PC-9 (cell line): ENCODE measurements around the gene MORC2. TPM values are rescaled to one million over a fixed set of nuclear protein-coding genes. Genes with fewer than 3 reads are reported as not detected.

Source experiments
- BruUV-seq: library from RNA; stranded (reverse); fragments of 400-500 nt; replicated peaks from 2 replicates; lab custom pipeline; 2021; lab: Mats Ljungman, UMichigan
- CTCF ChIA-PET: fragments of 300-600 bp; sonication (Branson Sonifier 250); formaldehyde crosslinking; loops from one replicate; lab custom pipeline; 2022; ENCODE audit warnings: antibody characterized with exemption; lab: Charles Lee
- POLR2A ChIA-PET: fragments of 300-600 bp; sonication (Branson Sonifier 250); formaldehyde crosslinking; loops from one replicate; lab custom pipeline; 2022; ENCODE audit warnings: antibody characterized with exemption; ENCODE audit not compliant: unreplicated experiment; lab: Charles Lee
- DNase-seq, 2 experiments: peaks; one replicate each; pipeline versions ENCODE4 v3.0.0 to v3.0.0-alpha.2; 2015 to 2022; ENCODE audit warnings: mixed read lengths in 1 of 2
- H2AFZ ChIP-seq: fragments of 200-600 bp; sonication (generic); 2 replicates; pipeline ENCODE4 v1.8.1; 2017; ENCODE audit warnings: antibody characterized with exemption
- H3F3A ChIP-seq: fragments of 200-600 bp; sonication (generic); 2 replicates; pipeline ENCODE4 v1.8.1; 2017; ENCODE audit warnings: antibody characterized with exemption, mild to moderate bottlenecking, low read depth; ENCODE audit not compliant: insufficient read depth
- H3K27ac ChIP-seq: fragments of 200-600 bp; sonication (generic); 2 replicates; pipeline ENCODE4 v1.6.1; 2016; ENCODE audit warnings: mixed run types
- H3K27me3 ChIP-seq: fragments of 200-600 bp; sonication (generic); 2 replicates; pipeline ENCODE4 v1.6.1; 2016; ENCODE audit warnings: low read depth, mixed run types; ENCODE audit not compliant: insufficient read depth
- H3K36me3 ChIP-seq: fragments of 200-600 bp; sonication (generic); 2 replicates; pipeline ENCODE4 v1.6.1; 2016; ENCODE audit warnings: low read depth, mixed run types
- H3K4me1 ChIP-seq: fragments of 200-600 bp; sonication (generic); replicated peaks from 2 replicates; pipeline ENCODE4 v1.6.1; 2016; ENCODE audit warnings: mixed run types; ENCODE audit not compliant: insufficient read depth
- H3K4me2 ChIP-seq: fragments of 200-600 bp; sonication (generic); 2 replicates; pipeline ENCODE4 v1.6.1; 2017; ENCODE audit warnings: mixed run types
- H3K4me3 ChIP-seq: fragments of 200-600 bp; sonication (generic); 2 replicates; pipeline ENCODE4 v1.6.1; 2016; ENCODE audit warnings: mixed run types
- H3K79me2 ChIP-seq: fragments of 200-600 bp; sonication (generic); 2 replicates; pipeline ENCODE4 v1.6.1; 2017; ENCODE audit warnings: low read depth, mixed run types
- H3K9me2 ChIP-seq: fragments of 200-600 bp; sonication (generic); 2 replicates; pipeline ENCODE4 v1.8.1; 2017; ENCODE audit warnings: mild to moderate bottlenecking; ENCODE audit not compliant: insufficient read depth
- H3K9me3 ChIP-seq: fragments of 200-600 bp; sonication (generic); 2 replicates; pipeline ENCODE4 v1.8.1; 2016; ENCODE audit warnings: low read depth; ENCODE audit not compliant: insufficient read depth
- H4K20me1 ChIP-seq: fragments of 200-600 bp; sonication (generic); 2 replicates; pipeline ENCODE4 v1.8.1; 2017; ENCODE audit not compliant: insufficient read depth
- EZH2 ChIP-seq: fragments of 200-600 bp; sonication (generic); IDR thresholded peaks from 2 replicates; pipeline ENCODE4 v1.8.0; 2017; ENCODE audit warnings: antibody characterized with exemption, low read depth
- intact Hi-C: fragments of 100-400 bp; cut with micrococcal nuclease; formaldehyde crosslinking; loops from one replicate; pipeline ENCODE4 v1.10.0; 2022; ENCODE audit not compliant: unreplicated experiment
- total RNA-seq: library from RNA; stranded (reverse); gene quantifications from 2 replicates; pipeline ENCODE4 v1.2.3, GENCODE V29; 2021
- TF ChIP-seq, protein P1 (sequence below): fragments of 200-600 bp; sonication (generic); conservative IDR thresholded peaks from 2 replicates; pipeline ENCODE4 v1.6.1; 2017; ENCODE audit warnings: mixed run types, antibody characterized with exemption, mild to moderate bottlenecking, moderate library complexity

MORC2 gene
- total RNA-seq, 1 experiment from 2014 or later = 39.8 TPM

DNA sequence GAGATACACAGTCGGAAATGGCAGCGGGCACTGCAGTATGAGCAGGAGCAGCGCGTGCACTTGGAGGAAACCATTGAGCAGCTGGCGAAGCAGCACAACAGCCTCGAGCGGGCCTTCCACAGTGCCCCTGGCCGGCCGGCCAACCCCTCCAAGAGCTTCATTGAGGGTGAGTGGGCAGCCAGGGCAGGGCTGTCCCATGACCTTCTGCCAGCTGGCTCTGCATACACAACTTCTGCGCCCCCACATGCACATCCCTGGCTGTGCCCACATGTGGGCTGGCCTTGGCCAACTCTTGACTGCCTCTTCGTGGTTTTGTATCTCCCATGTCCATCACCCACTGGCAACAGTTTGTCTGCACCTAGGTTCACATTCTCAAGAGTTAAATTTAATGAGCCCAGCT lies 81.1 kb downstream of the MORC2 start:
- H3K4me2 ChIP-seq = no peak overlapping the region
- H3F3A ChIP-seq = peaks cover 5% of the 10 kb centered on the region
- H3K9me2 ChIP-seq = no peaks in the 10 kb centered on the region
- H3K9me3 ChIP-seq = no peaks in the 10 kb centered on the region
- ChIA-PET CTCF (interaction anchor here (0.7 kb wide), 1 partner anchor 261 kb away, joined by 3 read pairs; no protein-coding TSS in a partner anchor), POLR2A (interaction anchor here (0.6 kb wide), 1 partner anchor 85 kb away, joined by 5 read pairs; no protein-coding TSS in a partner anchor)
- no peaks in the 10 kb centered on the region for H4K20me1 ChIP-seq
- no peak overlapping the region for H3K4me3 ChIP-seq
- no peak for TF ChIP-seq EZH2
- intact Hi-C loops = no loop called here
- no peaks in the 10 kb centered on the region for H3K27me3 ChIP-seq
- no peak for DNase-seq
- H3K79me2 ChIP-seq = no peaks in the 10 kb centered on the region
- no peak overlapping the region for H2AFZ ChIP-seq
- H3K36me3 ChIP-seq = no peaks in the 10 kb centered on the region
- no peak overlapping the region for H3K27ac ChIP-seq
- H3K4me1 ChIP-seq = peaks cover 14% of the 10 kb centered on the region
- BruUV-seq = no TSS peak

DNA sequence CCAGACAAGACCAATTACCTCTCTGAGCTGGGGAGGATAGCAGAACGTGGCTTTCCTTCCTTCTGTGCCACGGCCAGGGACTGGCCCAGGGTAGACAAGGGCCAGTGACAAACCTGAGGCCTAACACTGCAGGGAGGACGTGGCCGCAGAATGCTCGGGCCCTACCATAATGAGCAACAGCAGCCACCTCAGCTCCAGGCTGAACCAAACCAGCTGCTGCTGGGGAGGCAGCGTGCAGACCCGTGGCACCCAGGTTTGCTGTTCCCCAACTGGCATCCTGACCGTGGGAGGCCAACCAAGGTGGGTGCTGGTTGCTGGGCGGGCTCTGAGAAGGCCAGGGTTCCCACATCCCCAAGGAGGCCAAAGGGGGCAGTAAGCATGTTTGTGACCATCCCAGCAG lies 83.0 kb downstream of the MORC2 start:
- Histone ChIP-seq H3K27ac (no peak overlapping the region), H3K79me2 (no peaks in the 10 kb centered on the region), H3F3A (peaks cover 20% of the 10 kb centered on the region), H3K9me3 (no peaks in the 10 kb centered on the region), H3K4me3 (no peak overlapping the region), H3K27me3 (no peaks in the 10 kb centered on the region), H2AFZ (no peak overlapping the region), H3K36me3 (no peaks in the 10 kb centered on the region), H3K9me2 (no peaks in the 10 kb centered on the region), H3K4me2 (no peak overlapping the region), H4K20me1 (no peaks in the 10 kb centered on the region), H3K4me1 (peaks cover 32% of the 10 kb centered on the region)
- no peak for TF ChIP-seq EZH2
- TF ChIP-seq, protein P1, sequence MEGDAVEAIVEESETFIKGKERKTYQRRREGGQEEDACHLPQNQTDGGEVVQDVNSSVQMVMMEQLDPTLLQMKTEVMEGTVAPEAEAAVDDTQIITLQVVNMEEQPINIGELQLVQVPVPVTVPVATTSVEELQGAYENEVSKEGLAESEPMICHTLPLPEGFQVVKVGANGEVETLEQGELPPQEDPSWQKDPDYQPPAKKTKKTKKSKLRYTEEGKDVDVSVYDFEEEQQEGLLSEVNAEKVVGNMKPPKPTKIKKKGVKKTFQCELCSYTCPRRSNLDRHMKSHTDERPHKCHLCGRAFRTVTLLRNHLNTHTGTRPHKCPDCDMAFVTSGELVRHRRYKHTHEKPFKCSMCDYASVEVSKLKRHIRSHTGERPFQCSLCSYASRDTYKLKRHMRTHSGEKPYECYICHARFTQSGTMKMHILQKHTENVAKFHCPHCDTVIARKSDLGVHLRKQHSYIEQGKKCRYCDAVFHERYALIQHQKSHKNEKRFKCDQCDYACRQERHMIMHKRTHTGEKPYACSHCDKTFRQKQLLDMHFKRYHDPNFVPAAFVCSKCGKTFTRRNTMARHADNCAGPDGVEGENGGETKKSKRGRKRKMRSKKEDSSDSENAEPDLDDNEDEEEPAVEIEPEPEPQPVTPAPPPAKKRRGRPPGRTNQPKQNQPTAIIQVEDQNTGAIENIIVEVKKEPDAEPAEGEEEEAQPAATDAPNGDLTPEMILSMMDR = no peak
- ChIA-PET POLR2A (no interaction called here), CTCF (no interaction called here)
- no TSS peak for BruUV-seq
- intact Hi-C loops = no loop called here
- DNase-seq = no peak

DNA sequence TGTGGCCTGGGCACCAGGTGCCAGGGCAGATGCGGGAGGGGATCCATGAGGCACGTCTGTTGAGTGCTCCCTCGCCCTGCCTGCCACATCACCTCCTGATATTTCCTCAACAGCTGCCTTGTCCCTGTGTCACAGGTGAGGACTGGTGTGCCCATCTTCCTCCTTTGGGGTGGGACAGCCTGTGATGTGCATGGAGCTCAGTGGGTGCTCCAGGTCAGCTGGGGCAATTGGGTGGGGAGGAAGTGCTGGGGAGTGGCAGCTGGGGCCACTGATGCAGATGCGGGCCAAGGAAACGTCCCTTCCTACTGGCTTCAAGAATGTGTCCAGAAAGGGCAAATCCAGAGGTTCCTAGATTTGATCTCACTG lies 83.6 kb downstream of the MORC2 start:
- TF ChIP-seq, protein P1 = no peak
- TF ChIP-seq EZH2 = no peak
- Histone ChIP-seq H3K4me2 (no peak overlapping the region), H3F3A (peaks cover 20% of the 10 kb centered on the region), H3K4me1 (peaks cover 32% of the 10 kb centered on the region), H3K79me2 (no peaks in the 10 kb centered on the region), H3K9me2 (no peaks in the 10 kb centered on the region), H3K27ac (no peak overlapping the region), H3K4me3 (no peak overlapping the region), H3K9me3 (no peaks in the 10 kb centered on the region), H4K20me1 (no peaks in the 10 kb centered on the region), H2AFZ (no peak overlapping the region), H3K27me3 (no peaks in the 10 kb centered on the region), H3K36me3 (no peaks in the 10 kb centered on the region)
- intact Hi-C loops = no loop called here
- no TSS peak for BruUV-seq
- CTCF ChIA-PET = no interaction called here
- no peak for DNase-seq
- POLR2A ChIA-PET = no interaction called here
